Fibroblast of skin of left quadriceps (primary cell): Measurements from ENCODE around the gene CHRNA3.
A peak's percentile ranks its signal among the peaks of the same experiment; 100 is the strongest.
"Not testable (repeated sequence)": the region's sequence is repeated elsewhere in the genome, so short reads cannot be mapped to it uniquely, and the experiment has no call there.

Experiments used
- DNase-seq, 2 experiments: peaks; one replicate each; pipeline ENCODE4 v3.0.0-alpha.2; 2013; ENCODE audit warnings: low read depth in 2 of 2

The CHRNA3 gene

DNA sequence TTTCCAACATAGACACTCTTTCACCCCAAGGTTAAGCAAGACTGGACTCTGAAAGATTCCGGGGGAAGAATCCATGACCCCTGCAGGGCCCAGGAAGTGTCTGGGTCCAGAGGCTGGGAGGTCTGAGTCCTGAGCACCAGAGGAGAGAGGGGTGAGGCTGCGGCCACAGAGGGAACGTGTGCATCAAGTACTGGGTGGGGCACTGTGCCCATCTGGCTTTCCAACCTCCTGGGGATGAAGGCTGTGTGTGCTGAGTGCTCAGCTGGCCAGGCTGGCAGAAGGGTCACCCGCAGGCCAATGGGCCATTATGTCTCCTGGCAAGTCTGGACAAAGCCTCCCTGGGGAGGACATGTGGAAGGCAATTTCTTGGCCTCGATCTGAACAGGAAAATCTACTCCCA is 3.3 kb downstream of the CHRNA3 start:
- DNase-seq, result no peak

DNA sequence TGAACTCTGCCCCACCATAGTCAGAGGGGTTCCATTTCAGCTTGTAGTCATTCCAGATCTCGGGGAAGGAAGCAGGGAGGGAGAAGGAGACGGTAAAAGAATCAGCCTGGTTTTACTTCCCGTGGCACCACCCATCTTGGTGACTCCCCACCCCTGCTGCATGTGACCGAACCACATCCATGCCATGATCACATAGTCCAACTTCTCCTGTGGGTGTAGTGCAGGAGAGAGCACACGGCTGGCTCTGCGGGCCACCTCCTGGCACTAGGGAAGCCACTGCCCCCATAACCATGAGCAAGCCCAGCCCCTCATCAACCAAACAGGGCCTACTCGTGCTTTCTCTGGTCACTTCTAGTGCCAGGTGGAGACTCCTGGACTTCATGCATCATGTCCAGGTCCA is 3.7 kb downstream of the CHRNA3 start:
- no peak for DNase-seq

DNA sequence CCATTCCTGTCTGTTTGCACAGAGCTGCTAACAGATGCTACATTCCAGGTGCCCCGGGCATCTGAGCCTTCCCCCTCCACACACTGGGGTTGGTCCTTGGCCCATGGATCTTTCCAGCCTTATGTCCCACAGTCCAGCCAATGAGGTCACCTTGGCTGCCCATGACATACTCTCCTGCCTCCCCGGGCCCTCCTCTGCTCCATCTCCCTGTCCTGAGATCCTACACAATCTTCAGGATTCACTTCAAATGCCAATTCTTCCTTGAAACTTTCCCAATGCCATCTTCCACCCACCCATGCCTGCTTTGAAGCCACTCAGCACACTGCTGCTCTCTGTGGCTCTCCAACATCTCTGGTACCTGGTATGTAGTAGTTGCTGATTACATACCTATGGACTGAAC is 4.3 kb downstream of the CHRNA3 start:
- DNase-seq, result no peak

DNA sequence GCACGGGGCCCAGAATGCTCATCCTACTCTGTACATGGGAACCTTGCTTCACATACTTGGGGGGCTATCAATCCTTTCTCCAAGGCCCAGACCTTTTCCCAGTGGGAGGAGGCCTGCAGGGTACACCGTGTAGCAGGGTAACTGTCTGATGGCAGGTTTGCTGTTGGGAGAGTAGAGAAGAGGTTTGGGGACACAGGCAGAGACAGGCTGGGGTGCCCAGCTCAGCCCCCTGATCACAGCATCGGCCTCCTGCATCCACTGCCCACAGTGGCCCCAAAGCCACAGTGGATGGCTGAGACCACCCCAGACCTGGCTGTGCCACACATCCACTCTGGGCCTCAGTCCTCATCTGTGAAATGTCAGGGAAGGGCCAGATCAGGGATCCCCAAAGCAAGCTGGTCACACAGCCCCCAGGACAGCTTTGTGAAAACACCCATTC is 5.6 kb downstream of the CHRNA3 start:
- no peak for DNase-seq

DNA sequence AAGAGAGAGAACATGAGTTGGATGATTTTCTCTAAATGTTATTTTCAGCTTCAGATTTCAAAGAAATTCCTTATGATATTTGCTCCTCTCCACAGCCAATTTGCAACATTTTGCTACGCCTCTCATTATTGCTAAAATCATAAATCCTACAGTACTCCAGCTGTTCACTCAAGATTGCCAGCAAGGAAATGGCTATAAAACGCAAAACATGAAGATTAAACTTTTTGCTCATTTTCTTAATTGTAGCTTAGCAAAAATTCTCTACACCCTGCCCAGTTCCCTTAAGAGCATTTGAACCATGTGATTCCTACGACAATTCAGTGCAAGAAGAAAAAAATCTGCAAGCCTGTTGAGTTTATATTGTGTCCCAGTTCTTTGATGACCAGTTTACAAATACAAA is 6.8 kb downstream of the CHRNA3 start:
- DNase-seq, result no peak

DNA sequence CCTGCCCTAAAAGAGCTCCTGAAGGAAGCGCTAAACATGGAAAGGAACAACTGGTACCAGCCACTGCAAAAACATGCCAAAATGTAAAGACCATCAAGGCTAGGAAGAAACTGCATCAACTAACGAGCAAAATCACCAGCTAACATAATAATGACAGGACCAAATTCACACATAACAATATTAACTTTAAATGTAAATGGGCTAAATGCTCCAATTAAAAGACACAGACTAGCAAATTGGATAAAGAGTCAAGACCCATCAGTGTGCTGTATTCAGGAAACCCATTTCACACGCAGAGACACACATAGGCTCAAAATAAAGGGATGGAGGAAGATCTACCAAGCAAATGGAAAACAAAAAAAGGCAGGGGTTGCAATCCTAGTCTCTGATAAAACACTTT is 11.2 kb downstream of the CHRNA3 start:
- DNase-seq, result not testable (repeated sequence)

DNA sequence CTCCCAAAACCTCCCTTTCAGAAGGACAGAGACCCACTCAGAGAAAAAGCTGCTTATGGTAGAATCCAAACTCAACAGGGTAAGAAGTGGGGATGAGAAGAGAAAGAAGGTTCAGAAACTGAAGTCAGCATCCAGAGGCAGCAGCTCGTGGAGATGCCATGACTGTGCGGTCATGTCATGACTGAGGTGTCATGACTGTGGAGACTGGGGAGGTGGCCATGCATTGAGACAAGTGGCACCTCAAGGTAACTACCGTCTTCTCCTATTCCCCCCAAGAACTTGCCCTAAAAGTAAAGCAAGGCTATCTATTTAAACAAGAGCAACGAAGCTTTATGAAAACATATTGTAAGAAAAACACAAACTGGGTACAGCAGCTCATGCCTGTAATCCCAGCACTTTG is 15.1 kb downstream of the CHRNA3 start:
- no peak for DNase-seq

DNA sequence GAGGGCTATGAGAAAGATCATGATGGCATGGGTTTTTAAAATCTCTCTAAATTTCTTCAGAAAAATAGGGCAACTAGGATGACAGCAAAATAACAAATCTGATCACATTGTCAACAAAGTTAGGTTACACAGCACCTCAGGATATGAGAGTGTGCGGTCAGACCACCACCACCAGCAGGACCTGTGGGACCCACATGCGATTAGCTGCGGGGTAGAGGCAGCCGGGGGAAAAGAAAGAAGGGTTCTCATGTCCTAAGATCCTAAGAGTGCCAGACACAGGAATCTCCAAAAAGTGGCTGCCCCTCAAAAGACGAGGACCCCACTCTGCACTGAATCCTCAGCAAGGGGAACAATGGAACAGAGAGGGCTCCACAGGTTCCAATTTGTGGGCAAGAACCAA is 15.6 kb downstream of the CHRNA3 start:
- no peak for DNase-seq

DNA sequence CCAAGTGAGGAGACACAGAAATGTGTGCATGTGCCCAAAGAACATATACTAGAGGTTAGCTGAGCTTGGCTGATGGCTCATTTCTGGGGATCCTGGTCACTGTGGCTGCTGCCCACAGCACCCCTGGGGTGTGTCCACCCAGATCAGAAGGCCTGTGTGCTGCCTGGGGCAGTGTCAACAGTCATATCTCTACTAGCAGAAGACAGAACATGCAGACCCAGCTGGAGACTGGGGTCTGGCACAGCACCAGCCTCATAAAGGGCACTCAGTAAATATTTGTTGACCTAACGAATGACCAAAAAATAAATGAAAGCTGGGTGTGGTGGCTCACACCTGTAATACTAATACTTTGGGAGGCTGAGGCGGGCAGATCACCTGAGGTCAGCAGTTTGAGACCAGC is 16.4 kb downstream of the CHRNA3 start:
- no peak for DNase-seq

DNA sequence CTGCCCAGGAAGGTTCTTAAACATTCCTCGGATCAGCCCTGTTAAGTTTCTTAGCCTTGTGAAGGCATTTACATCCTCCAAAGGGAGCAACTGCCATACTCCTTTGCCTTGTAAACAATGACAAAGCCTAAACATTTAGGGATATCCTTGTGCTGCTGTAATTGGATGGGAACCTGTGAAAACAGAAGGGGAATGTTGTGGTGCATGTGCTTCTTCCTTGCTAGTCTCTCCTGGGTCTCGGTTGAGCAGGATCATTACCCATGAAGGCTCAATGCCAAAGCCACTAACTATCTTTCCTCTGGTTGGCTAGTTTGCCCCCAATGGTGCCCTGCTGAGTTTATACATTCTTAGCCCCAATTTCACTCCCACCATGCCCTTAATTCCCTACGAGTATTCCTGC is 17.3 kb downstream of the CHRNA3 start:
- DNase-seq, result no peak

DNA sequence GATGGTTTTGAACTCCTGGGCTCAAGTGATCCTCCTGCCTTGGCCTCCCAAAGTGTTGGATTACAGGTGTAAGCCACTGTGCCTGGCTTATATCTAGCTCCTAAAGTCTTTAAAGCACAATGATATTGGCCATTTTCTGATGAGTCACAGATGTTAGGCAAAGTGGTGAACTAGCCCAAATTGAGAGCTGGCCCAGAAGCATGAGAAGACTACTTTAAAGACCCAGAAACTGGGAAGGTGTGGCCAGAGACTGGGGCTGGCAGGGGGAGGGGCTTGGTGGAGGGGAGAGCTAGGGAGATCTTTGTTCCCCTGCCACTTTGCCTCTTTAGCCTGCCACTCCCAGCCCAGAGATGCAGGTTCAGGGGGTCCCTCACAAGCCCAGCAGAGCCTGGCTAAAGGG is 21.6 kb downstream of the CHRNA3 start:
- no peak for DNase-seq

DNA sequence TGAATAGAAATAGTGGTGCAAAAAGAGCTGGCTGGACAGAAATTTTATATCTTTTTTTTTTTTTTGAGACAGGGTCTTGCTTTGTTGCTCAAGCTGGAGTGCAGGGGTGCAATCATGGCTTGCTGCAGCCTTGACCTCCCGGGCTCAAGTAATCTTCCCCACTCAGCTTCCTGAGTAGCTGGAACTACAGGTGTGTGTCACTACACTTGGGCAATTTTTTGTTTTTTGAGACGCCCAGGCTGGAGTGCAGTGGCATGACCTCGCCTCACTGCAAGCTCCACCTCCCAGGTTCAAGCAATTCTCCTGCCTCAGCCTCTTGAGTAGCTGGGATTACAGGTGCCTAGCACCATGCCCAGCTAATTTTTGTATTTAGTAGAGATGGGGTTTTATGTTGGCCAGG is 22.4 kb downstream of the CHRNA3 start:
- DNase-seq, result no peak

DNA sequence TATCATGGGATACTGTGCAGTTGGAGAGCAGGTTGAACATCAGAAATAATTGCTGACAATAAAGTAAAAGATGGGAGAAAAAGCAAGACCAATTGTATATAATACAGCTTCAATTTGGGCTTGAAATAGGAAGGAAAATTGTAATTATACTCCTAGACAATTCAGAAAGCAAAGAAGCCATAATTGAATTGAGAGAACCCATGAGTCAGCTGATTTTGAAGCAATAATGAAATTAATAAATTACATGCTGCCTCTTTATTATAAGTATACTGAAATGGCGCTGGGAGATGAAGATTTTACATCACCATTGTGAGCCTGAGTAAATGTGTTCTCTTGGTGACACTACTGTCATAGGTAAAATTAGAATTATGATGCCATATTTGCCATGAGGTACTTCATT is 23.2 kb downstream of the CHRNA3 start:
- DNase-seq, result no peak

DNA sequence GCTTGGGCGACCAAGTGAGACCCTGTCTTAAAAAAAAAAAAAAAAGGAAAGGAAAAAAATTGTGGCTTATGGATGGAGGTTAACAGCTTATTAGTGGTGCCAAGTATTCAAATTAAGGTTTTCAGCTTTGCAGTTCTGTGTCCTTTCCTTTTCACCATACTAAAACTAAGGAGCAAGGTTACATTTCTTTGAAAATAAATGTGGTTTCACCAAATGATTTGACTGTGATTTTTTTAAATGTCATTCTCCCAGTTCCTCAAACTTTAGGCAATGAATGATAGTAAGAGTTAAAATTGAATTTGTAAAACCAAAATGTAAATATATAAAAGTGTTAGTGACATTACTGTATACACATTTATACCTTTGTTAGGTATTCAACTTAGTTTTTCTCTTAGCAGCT is 45.9 kb downstream of the CHRNA3 start:
- DNase-seq, result no peak

DNA sequence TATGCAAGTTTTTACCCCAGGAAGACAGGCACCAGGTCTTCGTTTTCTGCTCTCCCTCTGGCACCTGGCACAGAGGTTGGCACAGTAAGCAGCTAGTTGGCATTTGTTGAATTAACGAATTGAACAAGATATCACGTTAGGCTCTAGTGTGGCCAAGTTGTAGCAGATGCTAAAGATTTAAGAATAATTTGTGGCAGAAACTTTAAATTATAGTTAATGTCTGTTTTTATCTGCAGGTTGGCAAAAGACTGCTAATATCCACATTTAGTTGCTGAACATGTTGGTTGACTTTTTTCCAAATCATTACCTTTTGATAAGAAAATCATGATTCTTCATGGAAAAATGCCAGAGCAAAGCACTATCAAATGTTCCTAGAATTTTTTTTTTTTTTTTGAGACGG is 47.4 kb downstream of the CHRNA3 start:
- no peak for DNase-seq

DNA sequence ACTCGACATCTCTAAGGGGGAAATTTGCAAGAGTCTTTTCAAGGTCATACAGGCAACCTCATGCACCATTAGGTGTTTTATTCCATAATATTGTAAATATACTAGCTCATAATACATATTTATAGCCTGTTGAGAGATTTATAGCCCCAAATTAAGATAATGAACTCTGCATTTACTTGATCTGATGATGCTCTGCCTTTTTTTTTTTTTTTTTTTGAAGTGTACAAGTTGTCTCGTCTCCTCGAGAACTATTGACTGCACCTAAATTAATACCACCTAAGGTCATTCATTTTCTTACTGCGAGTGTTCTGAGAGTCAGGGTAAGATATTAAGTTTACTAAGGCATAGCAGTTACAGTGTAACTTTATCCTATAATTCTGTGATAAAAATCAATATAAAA is 49.4 kb downstream of the CHRNA3 start:
- no peak for DNase-seq

DNA sequence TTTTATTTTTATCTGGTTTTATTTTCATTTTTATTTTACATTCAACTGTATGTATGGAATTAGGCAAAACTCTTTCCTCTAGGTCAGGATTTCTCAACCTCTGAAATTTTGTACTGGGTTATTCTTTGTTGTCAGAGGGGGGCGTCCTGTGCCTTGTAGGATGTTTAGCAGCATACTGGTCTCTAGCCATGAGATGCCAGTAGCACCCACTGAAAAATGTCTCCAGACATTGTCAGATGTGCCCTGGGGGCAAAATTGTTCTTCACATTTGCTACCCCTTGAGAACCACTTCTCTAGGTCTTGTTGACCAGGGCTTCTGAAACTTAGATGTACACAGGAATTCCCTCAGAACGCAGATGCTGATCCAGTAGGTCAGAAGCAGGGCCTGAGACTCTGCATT is 50.1 kb downstream of the CHRNA3 start:
- no peak for DNase-seq

DNA sequence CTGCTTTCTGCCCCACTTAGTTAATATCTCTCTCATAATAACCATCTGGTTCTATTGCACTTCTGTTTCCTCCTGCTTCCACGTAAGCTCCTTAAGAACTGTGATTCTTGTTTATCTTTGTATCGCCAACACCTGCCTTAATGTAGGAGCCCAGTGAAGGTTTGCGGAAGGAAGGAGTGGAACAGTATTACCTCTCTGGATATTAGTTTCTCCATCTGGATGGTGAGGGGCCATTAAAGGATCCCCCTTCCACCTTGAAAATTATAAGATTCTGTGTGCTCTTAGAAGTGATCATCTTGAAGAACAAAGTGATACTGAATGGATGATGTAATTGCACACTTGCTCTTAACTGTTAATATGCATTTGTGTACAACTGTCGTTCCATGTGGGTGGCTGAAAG is 53.3 kb downstream of the CHRNA3 start:
- DNase-seq, result no peak

DNA sequence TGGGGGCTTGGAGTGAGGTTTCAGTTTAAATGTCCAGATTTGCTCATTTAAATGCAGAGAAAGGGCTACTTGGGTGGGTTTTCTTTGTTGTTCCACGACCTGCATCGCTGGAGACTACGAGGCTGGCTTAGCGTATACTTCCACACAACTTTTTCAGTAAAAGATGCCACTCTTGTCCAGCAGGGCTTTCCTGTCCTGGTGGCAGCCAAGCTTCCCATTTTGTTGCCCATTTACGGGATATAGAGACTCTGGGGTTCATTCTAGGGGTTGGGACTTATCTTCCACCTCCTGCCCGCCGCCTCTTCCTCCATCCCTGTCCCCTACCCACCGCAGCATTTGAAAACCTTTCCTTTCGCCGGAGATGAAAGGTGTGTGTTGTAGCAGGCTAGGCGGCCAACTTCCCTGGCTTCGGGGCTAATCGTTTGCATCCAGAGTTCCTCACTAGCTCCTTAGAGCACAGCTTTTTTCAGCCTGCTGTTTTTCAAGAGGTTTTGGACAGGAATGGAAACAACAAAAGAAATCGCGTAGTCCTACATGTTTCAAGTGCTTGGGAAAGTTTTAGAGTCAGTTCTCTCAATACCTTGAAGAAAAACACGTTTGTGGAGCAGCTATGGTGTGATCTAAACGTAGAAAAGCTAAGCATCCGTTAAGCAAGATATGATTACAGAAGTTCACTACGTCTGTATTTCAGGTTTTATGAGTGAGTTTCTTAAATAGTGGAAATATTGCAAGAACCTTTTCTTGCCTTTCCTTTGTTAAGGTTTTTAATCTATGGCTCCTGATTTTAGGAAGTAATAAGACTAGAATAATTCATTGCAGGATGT is 54.6 kb downstream of the CHRNA3 start:
- DNase-seq, result no peak

DNA sequence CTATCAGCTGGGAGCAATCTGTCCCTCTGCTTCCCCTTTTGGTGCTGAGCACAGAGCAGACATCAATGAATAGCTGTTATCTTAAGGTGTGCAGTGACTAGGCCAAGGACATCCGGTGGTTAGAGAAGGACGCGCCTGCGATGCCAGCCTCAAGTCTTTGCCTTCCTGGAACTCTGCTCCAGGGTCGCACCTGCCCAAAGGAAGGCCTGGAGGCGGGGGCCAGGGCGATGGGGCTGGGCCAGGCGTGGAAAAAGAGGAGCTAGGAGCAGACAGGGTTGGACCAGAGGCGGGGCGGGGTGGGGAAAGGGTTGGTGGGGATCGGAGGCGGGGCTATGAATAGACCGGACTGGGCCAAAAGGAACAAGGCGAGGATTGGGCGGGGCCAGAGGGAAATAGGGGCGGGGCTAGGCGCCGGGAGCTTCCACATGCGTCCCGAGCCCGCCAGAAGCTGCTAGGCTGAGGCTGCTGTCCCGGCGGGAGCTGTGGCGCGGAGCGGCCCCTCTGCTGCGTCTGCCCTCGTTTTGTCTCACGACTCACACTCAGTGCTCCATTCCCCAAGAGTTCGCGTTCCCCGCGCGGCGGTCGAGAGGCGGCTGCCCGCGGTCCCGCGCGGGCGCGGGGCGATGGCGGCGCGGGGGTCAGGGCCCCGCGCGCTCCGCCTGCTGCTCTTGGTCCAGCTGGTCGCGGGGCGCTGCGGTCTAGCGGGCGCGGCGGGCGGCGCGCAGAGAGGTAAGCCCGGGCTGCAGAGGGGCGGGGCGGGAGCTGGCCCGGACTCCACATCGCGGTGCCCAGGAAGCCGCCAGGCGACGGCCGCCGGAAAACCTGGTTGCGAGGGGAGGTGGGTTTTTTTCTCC is 55.5 kb downstream of the CHRNA3 start, which contains the start of gene CHRNA5:
TSS of gene CHRNA5 (plus strand) at position 424 of the 854 bp plus-strand sequence. CDS start at position 624, 200 bp downstream.
- DNase-seq, result peak; percentile 42 to 44

DNA sequence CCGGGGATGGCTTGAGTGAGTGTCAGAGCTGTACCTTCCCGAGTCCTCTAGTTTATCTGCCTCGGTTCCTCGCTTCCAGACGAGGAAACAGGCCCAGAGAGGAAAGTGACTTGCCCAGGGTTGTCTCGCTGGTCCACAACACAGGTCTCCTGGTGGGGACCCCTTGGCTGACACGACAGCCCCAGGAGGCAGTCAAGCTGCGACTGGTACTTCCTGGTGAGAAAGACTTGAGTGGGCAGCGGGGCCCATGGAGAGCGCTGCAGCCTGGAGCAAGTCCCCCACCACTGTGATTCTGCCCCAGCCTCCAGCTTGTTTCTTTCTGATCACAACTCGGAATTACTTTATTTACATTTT is 56.1 kb downstream of the CHRNA3 start:
- no peak for DNase-seq

DNA sequence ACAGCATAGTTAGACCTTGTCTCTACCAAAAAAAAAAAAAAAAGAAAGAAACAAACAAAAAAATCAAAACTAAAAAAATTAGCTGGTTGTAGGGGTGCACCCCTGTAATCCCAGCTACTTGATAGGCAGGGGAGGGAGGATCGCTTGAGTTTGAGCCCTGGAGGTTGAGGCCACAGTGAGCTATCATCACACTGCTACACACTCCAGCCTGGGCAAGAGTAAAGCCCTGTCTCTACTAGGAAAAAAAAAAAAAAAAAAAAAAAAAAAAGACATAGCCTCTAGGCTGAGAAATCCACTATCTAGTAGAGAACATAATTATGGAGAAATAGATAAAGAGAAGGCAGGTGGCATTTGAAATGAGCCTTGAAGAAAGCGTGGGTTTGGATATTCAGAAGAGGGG is 57.7 kb downstream of the CHRNA3 start:
- no peak for DNase-seq

DNA sequence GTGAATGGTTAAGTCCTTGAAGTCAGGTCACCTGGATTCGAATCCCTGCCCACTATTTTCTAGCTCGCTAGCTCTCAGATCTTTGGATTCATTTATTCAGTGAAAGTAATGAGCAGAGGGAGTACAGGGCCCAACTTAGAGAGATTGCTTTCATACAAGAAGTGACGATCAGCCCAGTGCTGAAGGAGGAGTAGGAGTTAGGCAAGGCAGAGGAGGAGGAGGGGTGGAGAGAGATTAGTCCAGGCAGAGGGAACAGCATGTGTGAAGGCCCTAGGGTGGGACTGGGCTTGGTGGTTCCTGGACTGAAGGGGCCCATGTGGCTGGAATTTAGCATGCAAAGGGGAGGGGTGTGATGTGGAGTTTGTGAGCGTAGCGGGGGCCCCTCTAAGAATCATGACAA is 59.3 kb downstream of the CHRNA3 start:
- no peak for DNase-seq
